Colonic mucosa (tissue), 4 donors: Measurements from ENCODE around the gene AGBL1. TPM values are rescaled to one million over a fixed set of nuclear protein-coding genes. Genes with fewer than 3 reads are reported as not detected.

ENCODE experiments used
- DNase-seq: peaks from one replicate; pipeline ENCODE4 v3.0.0-alpha.2; 2020
- H3K27ac ChIP-seq: fragments of 200-600 bp; one replicate; pipeline ENCODE4 v1.8.0; 2021
- H3K27me3 ChIP-seq: fragments of 200-600 bp; one replicate; pipeline ENCODE4 v1.8.0; 2021
- H3K36me3 ChIP-seq: fragments of 200-600 bp; one replicate; pipeline ENCODE4 v1.8.0; 2021
- H3K4me1 ChIP-seq: fragments of 200-600 bp; one replicate; pipeline ENCODE4 v1.8.0; 2021; ENCODE audit warnings: mild to moderate bottlenecking
- H3K4me3 ChIP-seq: fragments of 200-600 bp; one replicate; pipeline ENCODE4 v1.8.0; 2021
- H3K9ac ChIP-seq, 2 donors: one replicate each; pipeline ENCODE4 v1.7.0; 2013; ENCODE audit warnings: control low read depth in 2 of 2, low read depth in 2 of 2, low read length in 2 of 2
- H3K9me3 ChIP-seq: fragments of 200-600 bp; one replicate; pipeline ENCODE4 v1.8.0; 2021
- CTCF ChIP-seq: fragments of 200-600 bp; IDR thresholded peaks from one replicate; pipeline ENCODE4 v1.8.0; 2022; ENCODE audit warnings: antibody characterized with exemption, mild to moderate bottlenecking
- intact Hi-C: fragments of 100-400 bp; cut with DNase I; formaldehyde crosslinking; loops from one replicate; pipeline ENCODE4 v1.14.1; 2022
- total RNA-seq, 2 donors: library from RNA; stranded (reverse); fragmentation: NEBNext Ultra II Directional in 1 of 2; extraction: Animal tissue kit (Norgen Biotek cat#: 25700) in 1 of 2; gene quantifications; one replicate each; pipeline ENCODE4 v1.2.1, GENCODE V29; 2021
- donor health status: healthy.
- donor health status: DM: no; HTN: no; CAD: no.
- donor health status: DM: no; HTN: no; CAD: no.

Gene AGBL1
- total RNA-seq, 2 donors from 2014 or later: 0.10 to 0.24 TPM

GRCh38 chr15:86846036-86846435 lies 766.4 kb downstream of the AGBL1 start:
- Histone ChIP-seq H3K27ac (no peak overlapping the region), H3K27me3 (no peaks in the 10 kb centered on the region), H3K36me3 (no peaks in the 10 kb centered on the region), H3K4me3 (no peak overlapping the region), H3K9me3 (no peaks in the 10 kb centered on the region), H3K9ac (no peak overlapping the region), H3K4me1 (no peaks in the 10 kb centered on the region)
- intact Hi-C loops: no loop called here
- DNase-seq: no peak
- TF ChIP-seq CTCF: no peak

GRCh38 chr15:86849136-86849535 lies 769.5 kb downstream of the AGBL1 start:
- DNase-seq: no peak
- intact Hi-C loops: no loop called here
- no peak for TF ChIP-seq CTCF
- Histone ChIP-seq H3K36me3 (no peaks in the 10 kb centered on the region), H3K9ac (no peak overlapping the region), H3K27ac (no peak overlapping the region), H3K4me1 (no peaks in the 10 kb centered on the region), H3K4me3 (no peak overlapping the region), H3K9me3 (no peaks in the 10 kb centered on the region), H3K27me3 (no peaks in the 10 kb centered on the region)

GRCh38 chr15:86849558-86850285 lies 770.1 kb downstream of the AGBL1 start:
- no peak for DNase-seq
- intact Hi-C loops: no loop called here
- TF ChIP-seq CTCF: no peak
- H3K9ac ChIP-seq: no peak overlapping the region
- no peaks in the 10 kb centered on the region for H3K27me3 ChIP-seq
- H3K4me3 ChIP-seq: no peak overlapping the region
- no peaks in the 10 kb centered on the region for H3K9me3 ChIP-seq
- no peaks in the 10 kb centered on the region for H3K36me3 ChIP-seq
- H3K4me1 ChIP-seq: no peaks in the 10 kb centered on the region
- no peak overlapping the region for H3K27ac ChIP-seq

GRCh38 chr15:86850939-86851338 lies 771.3 kb downstream of the AGBL1 start:
- DNase-seq: no peak

GRCh38 chr15:86852741-86853140 lies 773.1 kb downstream of the AGBL1 start:
- no peak overlapping the region for H3K4me3 ChIP-seq
- H3K9ac ChIP-seq: no peak overlapping the region
- H3K36me3 ChIP-seq: no peaks in the 10 kb centered on the region
- no peaks in the 10 kb centered on the region for H3K9me3 ChIP-seq
- no peak for TF ChIP-seq CTCF
- intact Hi-C loops: no loop called here
- no peak overlapping the region for H3K27ac ChIP-seq
- H3K27me3 ChIP-seq: no peaks in the 10 kb centered on the region
- no peak for DNase-seq
- no peaks in the 10 kb centered on the region for H3K4me1 ChIP-seq

More at GRCh38 chr15:86850939-86851338, 771.3 kb downstream of the AGBL1 start:
- no peak for TF ChIP-seq CTCF
- intact Hi-C loops: no loop called here
- H3K27ac ChIP-seq: no peak overlapping the region
- no peak overlapping the region for H3K4me3 ChIP-seq
- H3K4me1 ChIP-seq: no peaks in the 10 kb centered on the region
- H3K9ac ChIP-seq: no peak overlapping the region
- H3K27me3 ChIP-seq: no peaks in the 10 kb centered on the region
- H3K9me3 ChIP-seq: no peaks in the 10 kb centered on the region
- H3K36me3 ChIP-seq: no peaks in the 10 kb centered on the region
